A673 (cell line): Measurements from ENCODE around the gene DAD1.

ENCODE experiments used
- CTCF ChIP-seq: fragments of 300-800, 200-600 bp; sonication (generic); conservative IDR thresholded peaks from 2 replicates; pipeline ENCODE4 v1.5.1; 2017; ENCODE audit warnings: low read depth, mild to moderate bottlenecking, antibody characterized with exemption, low read length, moderate library complexity, mixed read lengths
- EZH2 ChIP-seq: fragments of 200-600 bp; sonication (generic); IDR thresholded peaks from 2 replicates; pipeline ENCODE4 v1.6.1; 2017; ENCODE audit warnings: borderline replicate concordance, low read depth, mild to moderate bottlenecking, mixed read lengths, antibody characterized with exemption, low read length; ENCODE audit not compliant: poor library complexity, severe bottlenecking

GRCh38 chr14:22600027-22600426, 11.0 kb upstream of the DAD1 start:
- TF ChIP-seq CTCF = no peak
- TF ChIP-seq EZH2 = no peak
